IPS-NIHi11 (cell line): Measurements from ENCODE around the gene ATE1.
A peak's percentile ranks its signal among the peaks of the same experiment; 100 is the strongest.
"Not testable (repeated sequence)": the region's sequence is repeated elsewhere in the genome, so short reads cannot be mapped to it uniquely, and the experiment has no call there.

ENCODE experiments used
- DNase-seq: peaks from one replicate; pipeline ENCODE4 v3.0.0; 2012; ENCODE audit warnings: mixed read lengths, low spot score

The ATE1 gene

DNA sequence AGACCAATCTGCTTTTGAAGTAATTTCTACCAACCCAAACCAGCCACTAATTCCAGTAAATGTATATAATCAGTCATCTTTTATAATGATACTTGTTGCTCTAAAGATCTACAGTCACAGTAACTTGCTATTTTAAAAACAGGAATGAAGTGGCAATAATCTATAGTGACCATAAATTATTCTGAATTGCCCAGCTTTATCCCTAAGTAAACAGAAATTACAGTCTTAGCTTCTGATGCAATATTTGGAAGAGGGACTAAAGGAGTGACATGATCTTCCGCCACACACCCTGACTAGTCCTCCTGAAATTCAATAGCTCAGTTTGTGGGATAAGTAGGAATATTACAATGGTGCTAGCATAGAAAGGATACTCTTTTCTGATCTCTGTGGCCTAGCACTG, 96.1 kb downstream of the ATE1 start:
- DNase-seq = no peak

DNA sequence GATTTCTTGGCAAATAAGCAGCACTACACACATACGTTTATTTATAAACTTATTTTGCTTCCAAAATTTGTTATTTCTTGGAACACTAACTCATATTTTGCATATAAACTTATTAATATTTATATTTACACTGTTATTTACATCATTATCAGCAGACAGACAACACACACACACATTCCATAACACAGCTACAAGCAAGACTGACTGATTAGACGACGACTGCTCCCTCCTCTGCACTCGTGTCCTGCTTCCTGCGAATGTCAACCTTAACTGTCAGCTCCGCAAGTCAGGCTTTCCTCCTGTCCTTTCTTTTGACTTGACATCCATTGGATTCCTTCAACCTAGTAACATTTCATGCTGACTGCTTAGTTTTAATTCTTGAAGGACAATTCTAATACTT, 96.6 kb downstream of the ATE1 start:
- no peak for DNase-seq

DNA sequence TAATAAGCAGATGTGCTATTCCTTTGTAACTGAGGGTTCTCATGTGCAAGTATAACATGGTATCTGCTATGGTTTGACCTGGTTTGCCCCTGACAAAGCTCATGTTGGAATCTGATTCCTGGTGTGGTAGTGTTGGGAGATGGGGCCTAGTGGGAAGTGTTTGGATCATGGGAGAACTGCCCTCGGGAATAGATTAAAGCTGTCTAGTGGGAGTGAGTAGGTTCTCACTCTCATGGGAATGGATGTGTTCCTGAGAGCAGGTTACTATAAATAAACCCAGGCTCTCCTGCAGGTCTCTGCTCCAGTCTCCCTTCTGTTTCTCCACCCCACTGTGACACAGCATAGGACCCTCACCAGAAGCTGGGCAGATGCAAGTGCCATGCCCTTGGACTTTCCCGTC, 97.7 kb downstream of the ATE1 start:
- DNase-seq = no peak

DNA sequence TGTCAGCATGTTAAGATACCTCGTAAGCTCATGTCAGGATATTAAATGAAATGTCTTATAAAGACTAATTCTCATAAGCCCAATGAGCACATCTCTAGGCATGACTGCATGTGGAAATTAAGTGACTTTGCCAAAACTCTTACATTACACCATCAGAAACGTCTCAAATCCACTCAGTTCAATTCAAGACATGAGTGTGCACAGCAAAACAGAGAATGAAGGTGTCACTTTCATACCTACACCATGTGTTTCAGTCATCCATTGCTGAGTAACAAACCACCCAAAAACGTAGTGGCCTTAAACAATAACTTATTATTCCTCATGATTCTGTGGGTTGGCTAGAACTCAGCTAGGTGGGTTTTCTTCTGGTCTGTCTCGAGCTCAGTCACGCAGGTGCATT, 99.8 kb downstream of the ATE1 start:
- no peak for DNase-seq

DNA sequence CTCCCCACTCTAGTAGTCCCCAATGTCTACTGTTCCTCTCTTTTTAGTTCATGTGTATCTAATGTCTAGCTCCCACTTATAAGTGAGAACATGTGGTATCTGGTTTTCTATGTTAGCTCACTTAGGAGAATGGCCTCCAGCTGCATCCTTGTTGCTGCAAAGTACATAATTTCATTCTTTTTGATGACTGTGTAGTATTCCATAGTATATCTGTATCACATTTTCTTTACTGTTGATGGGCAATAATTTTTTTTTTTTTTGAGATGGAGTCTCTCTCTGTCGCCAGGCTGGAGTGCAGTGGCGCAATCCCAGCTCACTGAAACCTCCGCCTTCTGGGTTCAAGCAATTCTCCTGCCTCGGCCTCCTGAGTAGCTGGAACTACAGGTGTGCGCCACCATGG, 101.1 kb downstream of the ATE1 start:
- DNase-seq = not testable (repeated sequence)

DNA sequence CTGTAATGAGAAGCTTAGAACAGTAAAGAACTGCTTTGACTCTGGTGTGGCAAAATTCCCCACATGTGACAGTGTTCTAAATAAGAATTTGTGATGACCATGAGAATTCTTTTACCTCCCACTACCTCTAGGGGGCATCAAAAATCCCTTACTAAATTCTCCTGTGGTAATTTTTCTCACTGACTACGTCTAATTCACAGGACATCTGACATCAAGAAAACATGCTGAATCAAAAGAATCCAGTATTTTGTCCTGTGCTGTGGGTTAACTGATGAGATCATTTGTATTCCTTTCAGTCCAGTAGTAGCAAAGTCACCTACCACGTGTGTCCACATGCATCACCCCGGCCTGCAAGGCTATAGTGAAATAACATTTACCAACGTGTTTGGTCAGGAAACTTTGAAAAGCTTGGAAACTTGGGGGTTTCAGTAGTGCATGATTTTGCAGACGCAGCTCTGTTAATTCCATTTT, 103.8 kb downstream of the ATE1 start:
- peak; percentile 53 for DNase-seq

DNA sequence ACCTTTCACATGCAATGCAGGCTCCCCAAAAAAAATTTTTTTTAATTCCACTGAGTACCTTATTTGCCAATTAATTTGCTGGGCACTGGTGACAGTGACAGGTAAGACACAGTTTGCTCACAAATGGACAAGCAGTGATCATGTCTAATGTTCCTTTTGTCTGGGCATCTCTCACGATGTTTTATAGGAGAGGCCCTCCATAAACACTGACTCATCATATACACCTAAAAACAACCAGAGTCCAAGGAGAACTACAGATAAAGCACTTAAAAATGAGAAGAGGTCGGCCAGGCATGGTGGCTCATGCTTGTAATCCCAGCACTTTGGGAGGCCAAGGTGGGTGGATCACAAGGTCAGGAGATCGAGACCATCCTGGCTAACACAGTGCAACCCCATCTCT, 105.1 kb downstream of the ATE1 start:
- no peak for DNase-seq

DNA sequence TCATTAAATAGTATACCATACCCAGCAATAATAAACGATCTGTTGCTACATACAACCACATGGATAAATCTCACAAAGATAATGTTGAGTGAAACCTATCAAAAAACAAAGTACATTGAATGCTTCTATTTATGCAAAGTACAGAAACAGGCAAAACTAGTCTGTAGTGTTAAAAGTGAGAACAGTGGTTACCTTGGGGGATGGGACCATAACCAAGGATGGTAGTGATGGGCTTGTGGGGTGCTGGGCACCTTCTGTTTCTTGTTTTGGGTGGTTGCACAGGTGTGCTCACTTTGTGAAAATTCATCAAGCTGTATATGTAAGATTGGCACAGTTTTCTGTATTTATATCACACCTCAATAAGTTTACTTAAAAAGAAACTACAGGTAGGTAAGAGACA, 105.7 kb downstream of the ATE1 start:
- DNase-seq = no peak

DNA sequence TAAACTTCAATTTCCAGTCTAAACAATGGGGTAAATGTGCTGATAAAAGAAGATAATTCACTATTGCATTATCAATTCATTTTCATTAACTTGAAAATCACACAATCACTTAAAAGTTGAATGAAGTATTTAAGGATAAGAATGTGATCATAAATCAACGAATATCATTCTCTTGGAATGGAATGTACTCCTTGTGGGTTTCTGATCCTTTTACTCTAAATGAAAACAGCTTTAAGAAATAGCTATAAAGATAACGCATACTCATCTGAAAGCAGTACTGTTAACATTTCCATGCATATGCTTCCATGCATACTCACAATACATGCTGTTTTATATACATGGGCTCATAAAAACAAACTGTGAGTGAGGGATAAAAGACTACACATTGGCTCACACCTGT, 108.8 kb downstream of the ATE1 start:
- DNase-seq = no peak

DNA sequence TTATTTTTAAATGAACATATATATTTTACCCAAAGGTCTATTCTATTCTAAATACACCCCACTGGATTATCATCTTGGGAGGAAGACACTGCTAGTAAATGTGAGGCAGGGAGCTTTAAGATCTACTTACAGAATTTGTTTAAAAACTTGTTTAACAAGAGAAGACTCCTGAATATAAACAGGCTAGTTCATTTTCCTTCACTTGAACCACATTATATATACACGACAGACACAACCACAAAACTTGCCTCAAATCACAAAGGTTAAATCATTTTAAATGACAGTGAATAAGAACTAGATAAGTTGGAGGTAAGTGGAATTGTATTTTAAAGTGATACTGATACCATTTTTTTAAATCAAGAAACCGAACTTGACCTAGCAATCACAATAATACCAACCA, 109.2 kb downstream of the ATE1 start:
- no peak for DNase-seq

DNA sequence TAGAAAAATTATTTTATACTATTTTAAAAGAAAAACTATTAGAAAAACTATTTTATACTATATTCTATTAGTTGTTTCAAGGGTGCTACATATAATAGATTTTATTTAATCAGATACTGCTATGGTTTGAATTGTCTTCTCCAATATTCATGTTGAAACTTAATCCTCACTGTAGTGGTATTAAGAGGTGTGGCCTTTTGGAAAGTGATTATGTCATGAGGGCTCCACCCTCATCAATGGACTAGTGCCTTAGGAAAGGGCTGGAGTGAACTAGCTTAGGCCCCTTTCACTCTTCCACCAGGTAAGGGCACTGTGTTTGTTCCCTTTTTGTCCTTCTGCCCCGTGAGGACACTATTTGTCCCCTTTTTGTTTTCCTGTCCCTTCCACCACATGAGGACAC, 111.6 kb downstream of the ATE1 start:
- DNase-seq = no peak

DNA sequence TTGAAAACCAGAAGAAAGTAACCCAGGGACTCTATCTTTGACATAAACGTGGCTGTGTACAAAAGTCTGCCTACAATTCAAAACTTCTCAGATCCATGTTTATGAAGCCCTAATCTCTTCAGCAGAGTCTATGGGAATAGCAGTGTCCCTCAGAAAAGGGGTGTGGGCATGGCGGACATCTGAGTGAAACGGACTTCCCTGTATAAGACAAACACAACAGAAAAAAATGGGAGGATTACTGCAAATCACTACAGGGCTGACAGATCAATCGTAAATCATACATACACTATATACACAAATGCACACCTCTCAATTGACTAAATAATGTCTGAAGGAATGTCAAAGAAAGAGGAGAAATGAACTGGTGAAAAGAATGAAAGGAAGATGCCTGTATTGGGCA, 114.0 kb downstream of the ATE1 start:
- DNase-seq = no peak

DNA sequence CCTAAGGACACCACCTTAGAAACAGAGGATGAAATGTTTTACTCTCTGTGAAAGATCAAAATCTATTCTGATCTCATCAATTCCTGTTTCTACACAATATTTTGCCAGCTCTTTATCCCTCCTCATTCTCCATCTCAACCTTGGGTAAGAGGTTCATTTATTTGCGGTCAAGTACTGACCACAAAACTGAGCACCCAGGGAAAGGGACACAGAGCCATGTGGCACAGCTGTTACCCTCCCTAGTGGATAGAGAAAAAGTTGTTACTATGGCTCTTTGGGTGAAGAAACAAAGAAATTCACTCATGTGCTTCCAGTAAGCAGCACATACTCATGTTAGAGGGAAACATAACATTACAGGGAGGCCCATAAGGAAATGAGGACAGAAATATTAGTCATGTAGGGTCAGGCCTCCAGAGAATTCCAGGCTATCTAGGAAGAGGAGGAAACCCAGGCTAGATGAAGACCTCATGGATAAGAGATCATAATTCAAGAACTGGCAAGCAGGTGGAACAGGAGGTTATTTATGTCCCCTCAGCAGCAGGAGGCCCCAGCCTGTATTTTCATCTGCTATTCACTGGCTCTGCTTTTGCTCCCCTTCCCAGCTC, 114.5 kb downstream of the ATE1 start:
- DNase-seq = no peak

DNA sequence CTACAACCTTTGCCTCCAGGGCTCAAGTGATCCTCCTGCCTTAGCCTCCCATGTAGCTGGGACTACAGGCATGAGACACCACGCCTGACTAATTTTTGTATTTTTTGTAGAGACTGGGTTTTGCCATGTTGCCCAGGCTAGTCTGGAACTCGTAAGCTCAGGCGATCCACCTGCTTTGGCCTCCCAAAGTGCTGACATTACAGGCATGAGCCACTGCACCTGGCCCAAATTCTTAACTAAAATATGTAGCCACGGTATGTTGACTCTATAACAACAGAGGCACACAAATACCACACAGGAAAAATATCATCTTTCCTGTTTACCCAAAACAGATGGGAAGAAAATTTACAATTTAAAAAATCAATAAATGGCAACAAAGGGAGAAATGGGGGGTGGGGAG, 115.8 kb downstream of the ATE1 start:
- no peak for DNase-seq

DNA sequence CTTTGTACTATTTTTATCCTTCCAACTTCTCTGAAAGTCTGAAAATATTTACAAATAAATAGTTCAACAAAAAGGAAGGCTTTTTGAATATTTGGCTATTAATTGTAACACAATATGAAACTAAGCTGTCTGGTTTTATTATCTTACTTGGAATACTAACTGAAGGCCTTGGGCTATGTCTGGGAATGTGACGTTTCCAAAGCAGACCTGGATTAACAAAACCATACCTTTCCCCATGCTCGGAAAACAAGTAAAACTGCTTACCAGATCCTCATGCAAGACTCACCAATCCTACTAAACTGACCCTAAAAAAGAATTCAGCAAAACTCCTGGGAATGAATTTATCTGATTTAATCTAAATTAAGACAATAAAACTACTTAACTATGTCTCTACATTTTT, 116.4 kb downstream of the ATE1 start:
- no peak for DNase-seq

DNA sequence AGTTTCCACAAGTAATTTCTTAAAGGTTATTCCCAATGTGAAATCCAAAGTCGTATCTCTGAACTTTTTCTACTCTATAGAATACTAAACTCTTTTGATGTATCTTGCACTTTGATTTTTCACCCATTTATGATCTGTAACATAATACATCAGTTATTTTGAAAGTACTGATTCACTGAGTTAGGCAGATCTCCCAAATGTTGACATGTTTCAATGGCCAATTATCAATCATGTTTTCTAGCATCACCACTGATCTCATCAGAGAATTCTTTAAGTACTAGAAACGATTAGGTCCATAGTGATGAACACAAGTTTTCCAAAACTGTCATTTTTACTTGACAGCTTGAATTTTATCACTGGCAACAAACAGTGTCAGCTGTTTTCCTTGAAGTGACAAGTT, 119.0 kb downstream of the ATE1 start:
- DNase-seq = no peak

DNA sequence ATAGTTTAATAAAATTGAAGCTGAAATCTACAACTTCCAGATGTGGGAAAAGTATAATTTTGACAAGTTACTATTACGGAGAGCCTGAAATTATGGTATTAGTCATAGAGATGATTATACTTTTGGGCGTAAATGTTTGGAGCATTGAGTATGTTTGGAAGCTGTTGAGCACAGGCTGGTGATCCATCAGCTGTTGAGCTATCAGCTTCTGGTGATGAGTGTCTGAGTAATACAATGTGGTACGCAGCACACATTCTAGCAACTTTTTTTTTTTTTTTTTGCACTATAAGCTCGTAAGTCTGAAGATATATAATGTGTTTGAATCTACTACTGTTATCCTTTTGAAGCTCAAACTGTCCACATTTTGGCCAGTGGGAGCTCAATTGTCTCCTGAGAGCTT, 123.4 kb downstream of the ATE1 start:
- DNase-seq = no peak

DNA sequence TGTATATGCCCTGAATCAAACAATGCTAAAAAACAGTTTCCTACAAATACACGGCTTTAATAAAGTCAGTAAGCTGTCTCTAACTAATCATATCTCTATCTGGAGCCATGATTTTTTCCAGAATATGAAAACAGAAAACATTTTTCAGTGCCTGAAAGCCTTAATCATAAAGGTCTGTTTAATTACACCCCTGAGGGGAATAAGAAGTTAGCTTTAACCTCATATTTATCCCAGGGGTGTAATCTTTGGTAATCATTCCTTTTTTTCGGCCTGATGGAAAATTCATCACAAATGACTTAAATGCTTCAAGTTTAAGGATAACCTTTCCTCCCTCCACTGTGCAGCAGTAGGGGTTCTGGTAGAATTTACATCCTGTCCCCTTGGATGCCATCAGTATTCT, 124.2 kb downstream of the ATE1 start:
- DNase-seq = no peak

DNA sequence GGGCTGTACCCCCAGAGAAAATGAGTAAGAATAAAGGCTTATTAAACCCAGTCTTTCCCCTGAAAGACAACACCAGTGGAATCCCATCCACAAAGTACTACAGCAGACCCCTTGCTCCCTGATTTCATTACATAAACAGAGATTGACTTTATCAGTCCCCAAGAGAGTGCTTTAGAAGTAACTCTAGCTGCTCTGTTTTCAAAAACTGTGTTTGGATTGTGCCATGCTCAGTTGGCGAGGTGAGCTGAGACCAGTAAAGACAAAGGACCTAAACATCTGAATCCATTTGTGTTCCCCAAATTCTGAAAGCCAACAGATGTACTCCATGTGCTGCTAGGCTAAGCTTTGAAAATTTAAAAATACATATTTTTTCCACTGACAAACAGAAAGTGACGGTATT, 127.0 kb downstream of the ATE1 start:
- no peak for DNase-seq

DNA sequence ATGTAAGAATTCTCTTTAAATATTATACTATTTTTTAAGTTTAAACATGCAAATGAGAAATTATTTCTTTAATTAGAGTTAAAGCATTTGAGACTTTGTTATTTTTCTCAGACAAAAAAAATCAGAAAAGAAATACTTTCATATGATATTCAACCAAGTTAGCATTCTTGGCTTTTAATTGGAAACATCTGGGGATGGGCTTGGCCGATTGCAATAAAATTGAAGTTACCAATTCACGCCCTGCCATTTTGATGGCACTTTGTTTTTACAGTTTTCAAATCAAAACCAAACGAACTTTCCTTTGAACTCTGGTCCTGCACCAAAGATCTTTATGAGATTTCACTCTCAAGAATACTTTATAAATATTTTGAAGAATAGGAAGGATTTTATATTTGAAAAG, 127.7 kb downstream of the ATE1 start:
- DNase-seq = no peak

DNA sequence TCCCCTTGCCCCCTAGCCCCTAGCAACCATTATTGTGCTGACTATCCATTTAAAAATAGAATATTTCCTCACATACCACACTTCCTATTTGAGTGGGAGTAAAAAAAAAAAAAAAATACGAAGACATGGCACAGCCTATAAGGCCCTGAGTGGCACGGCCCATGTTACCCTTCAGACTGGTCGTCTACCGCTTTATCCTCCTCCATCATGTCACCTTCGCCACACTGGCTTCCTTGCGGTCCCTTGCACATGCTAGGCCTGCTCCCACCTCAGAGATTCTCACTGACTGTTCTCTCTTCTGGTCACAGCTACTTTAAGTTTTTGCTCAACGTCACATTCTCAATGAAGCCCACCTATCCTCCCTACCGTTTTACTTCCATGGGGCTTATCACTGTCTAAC, 130.3 kb downstream of the ATE1 start:
- no peak for DNase-seq

DNA sequence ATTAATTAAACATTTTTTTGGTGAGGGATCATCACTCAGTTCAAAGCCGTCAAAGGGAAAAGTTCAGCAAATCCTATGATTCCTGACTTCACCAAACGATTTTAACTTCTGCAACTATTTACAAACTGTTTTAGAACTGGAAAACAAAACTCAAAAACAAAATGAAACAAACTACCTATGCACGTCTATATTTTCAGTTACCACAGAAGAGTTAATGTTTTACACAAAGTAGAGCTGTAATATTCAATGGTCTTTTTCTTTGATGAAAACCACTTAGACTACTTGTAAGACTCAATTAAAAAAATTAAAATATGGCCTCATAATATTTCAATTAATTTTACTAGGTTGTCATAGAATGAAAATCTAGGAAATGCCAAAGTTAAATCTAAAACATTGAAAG, 131.5 kb downstream of the ATE1 start:
- no peak for DNase-seq

DNA sequence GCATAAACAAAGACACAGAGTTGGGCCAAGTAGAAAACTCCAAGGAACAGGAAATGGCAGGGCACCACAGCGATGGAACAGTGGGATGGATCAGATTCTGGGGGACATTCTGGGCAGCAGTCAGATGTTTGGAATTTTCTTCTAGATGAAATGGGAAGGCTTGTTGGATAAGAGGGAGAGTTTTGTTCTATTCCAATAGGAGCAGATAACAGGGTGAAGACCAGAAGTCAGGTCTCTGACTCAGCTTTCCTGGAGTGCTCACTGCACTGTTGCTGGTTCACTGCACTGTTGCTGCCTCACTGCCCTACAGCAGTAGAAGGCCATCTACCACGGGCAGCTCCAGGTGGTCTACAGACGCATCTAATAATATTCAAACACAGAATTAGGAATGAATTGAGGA, 135.6 kb downstream of the ATE1 start:
- no peak for DNase-seq

DNA sequence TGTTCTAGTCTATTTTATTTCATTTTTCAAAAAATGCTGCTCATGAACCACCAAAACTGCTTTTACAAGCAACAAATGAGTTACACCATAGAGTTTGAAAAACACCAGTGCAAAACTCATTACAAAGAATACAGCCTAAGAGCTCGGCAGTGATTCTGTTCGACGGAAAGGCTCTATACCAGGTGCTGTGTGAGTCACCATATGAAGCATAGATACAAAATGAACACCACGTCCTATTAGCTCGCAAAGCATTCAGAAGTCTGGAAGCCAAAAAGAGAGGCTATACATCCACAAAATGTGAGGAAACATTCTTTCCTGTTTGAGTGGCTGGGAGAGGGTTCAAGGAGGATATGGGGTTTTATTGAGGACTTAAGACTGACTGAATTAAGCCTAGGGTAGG, 136.1 kb downstream of the ATE1 start:
- DNase-seq = no peak

DNA sequence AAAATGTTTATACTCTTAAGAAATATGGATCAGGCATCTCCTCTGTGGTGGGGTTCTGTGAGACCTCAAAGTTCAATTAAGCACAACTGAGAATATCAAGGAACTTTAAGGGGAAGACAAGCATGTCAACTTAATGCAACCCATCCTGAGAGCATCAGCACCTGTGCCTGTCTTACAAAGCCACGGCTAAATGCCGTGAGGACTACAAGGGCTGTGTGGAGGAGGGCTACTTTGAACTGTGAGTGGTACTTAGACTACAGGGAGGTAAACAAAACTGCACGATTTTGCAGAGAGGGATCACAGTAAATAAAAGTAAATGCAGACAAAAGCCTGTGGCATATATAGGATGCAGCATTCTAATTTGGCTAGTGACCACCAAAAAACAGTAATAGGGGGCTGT, 139.1 kb downstream of the ATE1 start:
- DNase-seq = no peak
